HL-60 (cell line): ENCODE data around the gene PRRX2.

Source experiments
- DNase-seq, 2 experiments: peaks; one replicate each; pipeline ENCODE4 v3.0.0-alpha.2; 2010 to 2020; ENCODE audit warnings: low read depth in 1 of 2, low spot score in 1 of 2
- H3K27ac ChIP-seq: fragments of 250-450 bp; sonication (Bioruptor Pico); replicated peaks from 2 replicates; pipeline ENCODE4 v1.5.1; 2020; ENCODE audit warnings: mild to moderate bottlenecking, moderate library complexity
- H3K27me3 ChIP-seq: fragments of 250-450 bp; sonication (Bioruptor Pico); 2 replicates; pipeline ENCODE4 v1.5.1; 2021; ENCODE audit warnings: mild to moderate bottlenecking, moderate library complexity; ENCODE audit not compliant: insufficient read depth, poor library complexity, severe bottlenecking
- H3K4me3 ChIP-seq: replicated peaks from 2 replicates; pipeline ENCODE4 v1.5.1; 2011; ENCODE audit warnings: mild to moderate bottlenecking, control low read depth, low read length; ENCODE audit not compliant: insufficient read depth
- CTCF ChIP-seq: IDR thresholded peaks from one replicate; pipeline ENCODE4 v1.5.1; 2011; ENCODE audit warnings: low read length, control low read depth, inconsistent platforms; ENCODE audit not compliant: insufficient read depth
- GABPA ChIP-seq: IDR thresholded peaks from 2 replicates; pipeline ENCODE4 v1.6.1; 2012; ENCODE audit warnings: low read depth
- POLR2AphosphoS5 ChIP-seq: IDR thresholded peaks from 2 replicates; pipeline ENCODE4 v1.6.1; 2012; ENCODE audit warnings: low read depth
- REST ChIP-seq: IDR thresholded peaks from 2 replicates; pipeline ENCODE4 v1.6.1; 2012; ENCODE audit warnings: low read depth; ENCODE audit not compliant: insufficient replicate concordance
- SPI1 ChIP-seq: IDR thresholded peaks from 2 replicates; pipeline ENCODE4 v1.6.1; 2012; ENCODE audit warnings: low read depth, mild to moderate bottlenecking, borderline replicate concordance

The PRRX2 gene

GRCh38 chr9:129649726-129650679 is 15.4 kb upstream of the PRRX2 start:
- TF ChIP-seq GABPA (no peak), POLR2AphosphoS5 (no peak), REST (no peak), CTCF (no peak), SPI1 (no peak)
- no peak for DNase-seq
- H3K27me3 ChIP-seq, result no peaks in the 10 kb centered on the region
- H3K4me3 ChIP-seq, result no peak overlapping the region
- no peak overlapping the region for H3K27ac ChIP-seq

GRCh38 chr9:129650680-129651235 is 14.7 kb upstream of the PRRX2 start:
- Histone ChIP-seq H3K27ac (no peak overlapping the region), H3K27me3 (no peaks in the 10 kb centered on the region), H3K4me3 (no peak overlapping the region)
- no peak for DNase-seq
- TF ChIP-seq CTCF (no peak), GABPA (no peak), REST (no peak), SPI1 (no peak), POLR2AphosphoS5 (no peak)

GRCh38 chr9:129653823-129654553 is 11.5 kb upstream of the PRRX2 start:
- no peak for DNase-seq
- Histone ChIP-seq H3K4me3 (no peak overlapping the region), H3K27me3 (no peaks in the 10 kb centered on the region), H3K27ac (no peak overlapping the region)
- TF ChIP-seq CTCF, result no peak
- TF ChIP-seq POLR2AphosphoS5, result no peak
- TF ChIP-seq SPI1, result no peak
- no peak for TF ChIP-seq REST
- no peak for TF ChIP-seq GABPA
